PC-9 (cell line): ENCODE data around the gene GJA8.

Source experiments
- EZH2 ChIP-seq: fragments of 200-600 bp; sonication (generic); IDR thresholded peaks from 2 replicates; pipeline ENCODE4 v1.8.0; 2017; ENCODE audit warnings: antibody characterized with exemption, low read depth
- TF ChIP-seq, protein P1 (sequence below): fragments of 200-600 bp; sonication (generic); conservative IDR thresholded peaks from 2 replicates; pipeline ENCODE4 v1.6.1; 2017; ENCODE audit warnings: mixed run types, antibody characterized with exemption, mild to moderate bottlenecking, moderate library complexity

DNA sequence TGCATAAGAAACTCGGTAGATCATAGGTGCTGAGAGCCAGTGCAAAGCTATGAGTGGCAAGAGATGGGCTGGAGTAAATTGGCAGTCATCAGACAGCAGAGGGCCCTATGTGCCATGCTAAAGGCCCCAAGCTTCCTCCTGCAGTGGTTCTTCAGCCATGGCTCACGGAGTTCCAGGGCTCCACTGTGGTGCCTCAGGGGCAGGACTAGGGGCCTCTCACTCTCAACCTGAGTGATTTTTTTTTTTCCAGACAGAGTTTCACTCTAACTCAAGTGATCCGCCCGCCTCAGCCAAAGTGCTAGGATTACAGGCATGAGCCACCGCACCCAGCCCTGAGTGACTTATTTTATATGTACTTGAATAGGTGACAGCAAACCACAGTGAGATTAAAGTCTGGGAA is 10.4 kb upstream of the GJA8 start:
- TF ChIP-seq, protein P1, sequence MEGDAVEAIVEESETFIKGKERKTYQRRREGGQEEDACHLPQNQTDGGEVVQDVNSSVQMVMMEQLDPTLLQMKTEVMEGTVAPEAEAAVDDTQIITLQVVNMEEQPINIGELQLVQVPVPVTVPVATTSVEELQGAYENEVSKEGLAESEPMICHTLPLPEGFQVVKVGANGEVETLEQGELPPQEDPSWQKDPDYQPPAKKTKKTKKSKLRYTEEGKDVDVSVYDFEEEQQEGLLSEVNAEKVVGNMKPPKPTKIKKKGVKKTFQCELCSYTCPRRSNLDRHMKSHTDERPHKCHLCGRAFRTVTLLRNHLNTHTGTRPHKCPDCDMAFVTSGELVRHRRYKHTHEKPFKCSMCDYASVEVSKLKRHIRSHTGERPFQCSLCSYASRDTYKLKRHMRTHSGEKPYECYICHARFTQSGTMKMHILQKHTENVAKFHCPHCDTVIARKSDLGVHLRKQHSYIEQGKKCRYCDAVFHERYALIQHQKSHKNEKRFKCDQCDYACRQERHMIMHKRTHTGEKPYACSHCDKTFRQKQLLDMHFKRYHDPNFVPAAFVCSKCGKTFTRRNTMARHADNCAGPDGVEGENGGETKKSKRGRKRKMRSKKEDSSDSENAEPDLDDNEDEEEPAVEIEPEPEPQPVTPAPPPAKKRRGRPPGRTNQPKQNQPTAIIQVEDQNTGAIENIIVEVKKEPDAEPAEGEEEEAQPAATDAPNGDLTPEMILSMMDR: no peak
- no peak for TF ChIP-seq EZH2
